Measurements from ENCODE around the gene SLC35C1. TPM values are rescaled to one million over a fixed set of nuclear protein-coding genes. Genes with fewer than 3 reads are reported as not detected.

SLC35C1 gene
- total and polyA plus RNA-seq, 12 donors: 4.5 to 14.1 (median 6.1) TPM

DNA sequence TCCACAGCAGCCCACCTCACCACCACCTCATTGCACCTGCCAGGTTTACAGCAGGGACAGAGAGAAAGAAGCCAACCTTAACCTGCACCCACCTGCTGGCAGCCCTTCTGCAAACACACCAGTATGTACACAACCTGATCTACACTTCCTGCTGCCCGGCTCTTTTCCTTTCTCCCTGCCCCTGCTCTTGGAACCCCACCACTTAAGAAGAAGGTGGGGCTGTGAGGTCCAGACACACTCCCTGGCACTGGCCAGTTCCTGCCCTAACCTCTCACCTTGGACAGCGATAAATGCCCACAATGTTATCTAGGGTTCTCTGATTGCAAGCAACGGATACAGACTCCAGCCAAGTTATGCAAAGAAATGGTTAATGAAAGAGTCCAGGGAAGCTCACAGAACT is 10.8 kb upstream of the SLC35C1 start:
- Histone ChIP-seq H3K4me3 (no peak overlapping the region), H3K9me3 (no peaks in the 10 kb centered on the region), H3K36me3 (no peaks in the 10 kb centered on the region), H3K27me3 (peaks cover 0 to 18% (median 5%) of the 10 kb centered on the region in 7 donors), H3K27ac (no peak overlapping the region), H3K4me1 (no peaks in the 10 kb centered on the region)
- TF ChIP-seq, protein P1, sequence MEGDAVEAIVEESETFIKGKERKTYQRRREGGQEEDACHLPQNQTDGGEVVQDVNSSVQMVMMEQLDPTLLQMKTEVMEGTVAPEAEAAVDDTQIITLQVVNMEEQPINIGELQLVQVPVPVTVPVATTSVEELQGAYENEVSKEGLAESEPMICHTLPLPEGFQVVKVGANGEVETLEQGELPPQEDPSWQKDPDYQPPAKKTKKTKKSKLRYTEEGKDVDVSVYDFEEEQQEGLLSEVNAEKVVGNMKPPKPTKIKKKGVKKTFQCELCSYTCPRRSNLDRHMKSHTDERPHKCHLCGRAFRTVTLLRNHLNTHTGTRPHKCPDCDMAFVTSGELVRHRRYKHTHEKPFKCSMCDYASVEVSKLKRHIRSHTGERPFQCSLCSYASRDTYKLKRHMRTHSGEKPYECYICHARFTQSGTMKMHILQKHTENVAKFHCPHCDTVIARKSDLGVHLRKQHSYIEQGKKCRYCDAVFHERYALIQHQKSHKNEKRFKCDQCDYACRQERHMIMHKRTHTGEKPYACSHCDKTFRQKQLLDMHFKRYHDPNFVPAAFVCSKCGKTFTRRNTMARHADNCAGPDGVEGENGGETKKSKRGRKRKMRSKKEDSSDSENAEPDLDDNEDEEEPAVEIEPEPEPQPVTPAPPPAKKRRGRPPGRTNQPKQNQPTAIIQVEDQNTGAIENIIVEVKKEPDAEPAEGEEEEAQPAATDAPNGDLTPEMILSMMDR (IDR thresholded peaks at IDR 0.05): no peak
- DNase-seq (no peak), ATAC-seq (no peak)
- intact Hi-C loops (cut with DNase I): loop anchor here in 1 of 10 donors (2.0 kb wide), 1 partner anchor 45 kb away; no protein-coding TSS in a partner anchor
- WGBS, 2 donors: 32 to 38% methylated on average over 3 of the region's 3 CpGs

DNA sequence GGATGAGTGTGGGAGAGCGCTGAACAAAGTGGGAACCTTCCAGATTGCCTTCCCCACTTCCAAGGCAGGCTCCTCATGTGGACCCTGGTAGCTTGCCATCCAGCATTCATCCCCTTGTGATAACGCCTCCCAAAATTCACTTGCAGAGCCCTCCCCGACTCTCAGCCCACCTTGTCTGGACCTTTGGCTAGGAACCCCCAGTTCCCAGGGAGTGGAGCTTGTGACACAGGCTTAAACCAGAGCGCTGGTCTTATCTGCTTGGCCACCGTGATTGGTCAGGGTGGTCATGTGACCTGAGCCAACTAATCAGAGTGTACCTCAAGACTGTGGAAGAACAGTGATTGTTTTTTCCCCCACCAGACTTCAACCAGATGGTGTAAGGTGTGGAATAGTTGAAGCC is 9.6 kb upstream of the SLC35C1 start:
- H3K36me3 ChIP-seq: no peaks in the 10 kb centered on the region
- H3K27ac ChIP-seq: no peak overlapping the region
- no peak for ATAC-seq
- TF ChIP-seq, protein P1 (IDR thresholded peaks at IDR 0.05): no peak
- no peak overlapping the region for H3K4me3 ChIP-seq
- WGBS, 2 donors: 86 to 91% methylated on average over 5 of the region's 5 CpGs
- intact Hi-C loops (cut with DNase I): loop anchor here in 1 of 10 donors (2.0 kb wide), 1 partner anchor 47 kb away; no protein-coding TSS in a partner anchor
- H3K27me3 ChIP-seq: peaks cover 0 to 10% (median 1%) of the 10 kb centered on the region in 7 donors
- no peaks in the 10 kb centered on the region for H3K4me1 ChIP-seq
- DNase-seq: no peak
- no peaks in the 10 kb centered on the region for H3K9me3 ChIP-seq

DNA sequence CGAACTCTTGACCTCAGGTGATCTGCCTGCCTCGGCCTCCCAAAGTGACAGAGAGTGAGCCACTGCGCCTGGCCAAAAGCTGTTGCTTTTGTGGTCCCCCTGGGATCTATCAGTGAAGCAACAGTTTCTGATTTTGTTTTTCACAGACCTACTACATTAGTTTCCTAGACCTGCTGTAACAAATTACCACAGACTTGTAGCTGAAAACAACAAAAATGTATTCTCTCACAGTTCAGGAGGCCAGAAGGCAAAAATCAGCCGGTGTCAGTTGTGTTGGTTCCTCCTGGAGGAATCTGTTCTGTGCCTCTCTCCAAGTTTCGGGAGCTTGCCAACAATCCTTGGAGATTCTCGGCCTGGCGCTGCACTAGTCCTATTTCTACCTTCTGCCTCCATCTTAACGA is 8.5 kb upstream of the SLC35C1 start:
- no peak for DNase-seq
- intact Hi-C loops (cut with DNase I): no loop called here
- H3K4me1 ChIP-seq: no peaks in the 10 kb centered on the region
- no peak for ATAC-seq
- no peak overlapping the region for H3K27ac ChIP-seq
- no peak overlapping the region for H3K4me3 ChIP-seq
- peaks cover 0 to 10% (median 0%) of the 10 kb centered on the region in 7 donors for H3K27me3 ChIP-seq
- TF ChIP-seq, protein P1 (IDR thresholded peaks at IDR 0.05): no peak
- WGBS, 2 donors: 91 to 96% methylated on average over 8 of the region's 8 CpGs
- H3K9me3 ChIP-seq: no peaks in the 10 kb centered on the region
- H3K36me3 ChIP-seq: no peaks in the 10 kb centered on the region

DNA sequence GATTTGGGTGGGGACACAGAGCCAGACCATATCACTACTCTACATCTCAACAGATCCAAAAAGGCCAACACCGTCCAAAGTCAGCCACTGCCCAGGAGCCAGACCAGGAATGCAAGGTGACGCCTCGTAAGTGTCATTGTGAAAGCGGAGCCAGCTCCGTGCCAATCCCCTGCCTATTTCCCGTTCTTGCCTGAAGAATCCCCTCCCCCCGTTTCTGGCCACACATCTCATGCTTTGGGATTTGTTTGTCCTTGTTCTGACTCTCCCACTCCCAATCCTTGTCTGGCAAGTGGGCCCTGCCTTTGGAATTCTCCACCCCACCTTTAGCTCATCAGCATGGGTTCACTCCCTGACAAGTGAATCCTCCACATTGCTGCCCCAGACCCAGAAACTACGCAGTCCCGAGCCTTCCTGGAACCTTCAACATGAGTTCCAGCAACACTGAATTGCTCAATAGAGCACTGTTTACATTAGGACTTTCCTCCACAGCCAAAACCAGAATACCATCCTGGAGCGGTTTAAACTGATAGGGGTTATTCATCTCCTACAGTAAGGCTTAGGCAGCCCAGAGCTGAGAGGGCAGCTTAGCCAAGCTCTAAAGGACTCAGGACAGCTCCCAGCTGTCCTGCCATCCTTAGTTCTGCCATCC is 6.0 kb upstream of the SLC35C1 start:
- intact Hi-C loops (cut with DNase I): loop anchor here in 1 of 10 donors (1.0 kb wide), 1 partner anchor 17 kb away; no protein-coding TSS in a partner anchor

More for the DNA sequence above, 6.0 kb upstream of the SLC35C1 start:
- no peak overlapping the region for H3K4me3 ChIP-seq
- ATAC-seq (no peak), DNase-seq (no peak)
- H3K4me1 ChIP-seq: peaks cover 0 to 6% (median 2%) of the 10 kb centered on the region in 9 donors
- no peak overlapping the region for H3K27ac ChIP-seq
- no peaks in the 10 kb centered on the region for H3K9me3 ChIP-seq
- no peaks in the 10 kb centered on the region for H3K36me3 ChIP-seq
- WGBS, 2 donors: 85 to 87% methylated on average over 10 of the region's 10 CpGs
- no peaks in the 10 kb centered on the region for H3K27me3 ChIP-seq
- TF ChIP-seq, protein P1 (IDR thresholded peaks at IDR 0.05): no peak
